Umbilical cord (tissue), 2 donors: ENCODE data around the gene FAT1. TPM values are rescaled to one million over a fixed set of nuclear protein-coding genes. Genes with fewer than 3 reads are reported as not detected.
A peak's percentile ranks its signal among the peaks of the same experiment; 100 is the strongest.

Source experiments
- DNase-seq: peaks from one replicate; pipeline ENCODE4 v3.0.0-alpha.2; 2015; ENCODE audit warnings: low spot score
- total RNA-seq: library from RNA; depleted of rRNA; stranded (reverse); fragments of >200 nt; gene quantifications from one replicate; pipeline ENCODE4 v1.2.3, GENCODE V29; 2014; ENCODE audit warnings: low replicate concordance; ENCODE audit not compliant: insufficient read depth

The FAT1 gene
- total RNA-seq, 1 donor from 2014 or later: 242 TPM

DNA sequence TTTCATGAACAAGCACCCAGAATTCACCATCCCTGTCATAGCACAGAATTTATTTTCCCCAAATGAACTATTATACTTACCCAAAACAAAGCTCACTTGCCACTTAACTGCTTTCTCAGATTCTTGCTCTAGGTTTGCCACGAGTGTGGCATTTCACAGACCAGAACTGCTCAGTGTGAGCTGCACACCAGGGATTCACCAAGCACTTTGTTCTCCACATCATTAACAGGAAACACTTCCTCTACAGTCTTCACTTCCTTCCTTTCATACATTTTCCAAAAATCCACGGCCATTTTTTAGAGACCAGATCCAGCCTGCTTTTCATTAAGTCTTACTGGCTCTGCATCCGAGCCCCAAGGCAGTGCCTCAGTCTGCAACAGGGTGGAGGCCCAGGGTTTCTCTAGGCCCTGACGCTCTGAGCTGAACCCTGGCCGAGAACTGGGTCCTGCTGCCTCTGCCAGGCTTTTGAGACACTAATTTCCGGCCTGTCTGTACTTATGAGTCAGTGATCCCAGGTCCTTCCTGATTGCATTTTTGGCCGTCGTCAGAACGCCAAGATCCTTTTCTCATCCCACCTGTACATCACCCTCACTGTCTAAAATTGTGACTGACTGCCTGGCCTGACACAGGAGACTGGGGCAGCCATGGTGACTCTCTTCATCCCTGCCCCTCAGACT is 100.7 kb downstream of the FAT1 start:
- peak; percentile 29 for DNase-seq

DNA sequence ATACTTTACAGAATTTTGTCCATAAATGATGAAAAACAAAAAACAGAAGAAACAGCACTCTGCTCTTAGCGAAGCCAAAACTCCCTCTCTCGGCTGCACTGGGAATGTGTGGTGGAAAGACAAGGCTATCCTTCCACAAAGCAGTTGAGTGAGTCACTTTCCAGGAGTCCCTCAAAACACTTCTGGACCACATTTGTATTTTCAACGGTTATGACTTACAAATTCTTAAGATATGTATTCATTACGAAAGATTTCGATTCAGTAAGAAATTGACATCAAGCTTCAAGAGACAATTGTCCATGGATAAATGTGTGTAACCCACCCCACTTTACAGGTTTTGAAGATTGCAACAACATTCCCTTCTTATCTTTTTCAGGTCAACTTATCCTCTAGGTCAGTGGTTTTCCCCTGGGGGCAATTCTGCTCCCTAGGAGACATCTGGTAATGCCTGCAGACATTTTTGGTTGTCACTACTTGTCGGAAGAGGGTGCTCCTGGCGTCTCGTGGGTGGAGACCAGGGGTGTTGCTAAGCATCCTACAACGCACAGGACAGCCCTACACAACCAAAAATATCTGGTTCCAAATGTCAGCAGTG is 101.6 kb downstream of the FAT1 start:
- DNase-seq: no peak

GRCh38 chr4:186619088-186619487 is 104.6 kb downstream of the FAT1 start:
- peak; percentile 67 for DNase-seq

GRCh38 chr4:186617921-186618320 is 105.7 kb downstream of the FAT1 start:
- no peak for DNase-seq

- no peak for DNase-seq
These were observed 116.2 kb downstream of the FAT1 start for GRCh38 chr4:186607490-186607889.

DNA sequence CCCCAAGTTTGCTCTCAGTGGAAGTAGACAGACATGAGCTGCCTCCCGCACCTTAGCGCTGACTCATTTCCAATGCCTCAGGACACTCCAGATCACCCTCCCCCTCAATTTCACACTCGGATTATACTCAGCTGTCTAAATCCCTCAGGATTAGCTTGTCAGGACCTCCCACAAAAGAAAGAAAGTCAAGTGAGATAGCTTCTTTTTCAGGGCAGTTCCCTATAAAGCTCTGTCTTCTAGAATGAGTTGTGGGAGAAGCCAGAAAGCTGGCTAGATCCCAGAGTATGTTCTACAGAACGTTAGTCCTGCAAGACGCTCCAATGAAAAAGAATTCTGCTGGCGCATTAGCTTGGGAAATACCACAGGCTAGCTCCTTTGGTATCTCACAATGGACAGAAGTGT is 117.1 kb downstream of the FAT1 start:
- peak; percentile 33 for DNase-seq

GRCh38 chr4:186605261-186605865 is 118.3 kb downstream of the FAT1 start:
- no peak for DNase-seq

DNA sequence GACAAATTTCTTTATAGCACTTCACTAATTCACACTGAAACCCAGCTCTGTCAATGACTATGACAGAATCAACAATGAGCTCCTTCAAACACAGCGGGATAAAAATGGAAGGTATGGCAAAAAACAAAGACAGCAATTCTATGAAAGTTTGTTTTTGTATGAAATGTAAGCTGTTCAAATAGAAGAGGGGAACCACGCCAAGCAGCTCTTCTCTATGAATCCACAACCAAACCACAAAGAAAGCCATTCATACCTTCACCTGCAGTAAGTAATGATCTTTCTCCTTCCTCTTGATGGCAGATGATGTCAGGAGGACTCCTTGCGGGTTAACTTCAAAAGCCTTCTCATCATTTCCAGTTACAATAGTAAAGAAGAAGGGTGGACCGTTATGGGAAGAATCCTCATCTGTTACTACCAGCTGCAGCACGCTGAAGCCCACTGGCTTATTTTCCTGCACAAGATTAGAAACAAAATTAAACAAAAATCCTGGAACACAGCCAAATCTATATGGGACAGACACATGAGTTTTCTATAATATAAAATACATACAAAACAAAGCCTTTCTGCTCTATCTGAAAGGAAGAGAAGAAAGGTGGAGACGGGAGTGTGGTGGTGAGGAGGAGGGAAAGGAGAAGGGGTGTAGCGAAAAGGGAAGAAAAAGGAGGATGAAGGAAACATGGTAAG is 119.4 kb downstream of the FAT1 start:
- DNase-seq: no peak

- no peak for DNase-seq
These were observed 120.7 kb downstream of the FAT1 start for GRCh38 chr4:186602978-186603377.

- no peak for DNase-seq
These were observed 124.2 kb downstream of the FAT1 start for GRCh38 chr4:186599483-186599882.

DNA sequence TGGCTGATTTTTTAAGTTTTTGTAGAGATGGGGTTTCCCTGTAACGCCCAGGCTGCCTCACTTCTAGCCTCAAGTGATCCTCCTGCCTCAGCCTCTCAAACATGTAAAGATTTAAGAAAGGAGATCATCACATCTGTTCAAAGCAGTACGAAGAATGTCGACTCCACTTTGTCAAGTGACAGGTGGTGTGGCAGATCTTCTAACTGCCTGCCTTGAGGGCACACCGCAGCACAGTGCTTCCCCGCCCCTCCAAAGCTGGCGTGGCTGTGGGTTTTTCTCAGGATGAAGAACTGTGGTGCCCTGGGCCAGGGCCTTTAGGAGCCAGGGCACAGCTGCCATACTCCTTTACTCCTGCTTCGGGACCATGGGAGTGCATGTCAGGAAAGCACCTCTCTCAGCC is 125.0 kb downstream of the FAT1 start:
- DNase-seq: no peak

GRCh38 chr4:186596850-186597390 is 126.7 kb downstream of the FAT1 start:
- no peak for DNase-seq

- no peak for DNase-seq
These were observed 127.3 kb downstream of the FAT1 start for GRCh38 chr4:186596346-186596745.

- no peak for DNase-seq
These were observed 130.1 kb downstream of the FAT1 start for GRCh38 chr4:186593587-186593973.

DNA sequence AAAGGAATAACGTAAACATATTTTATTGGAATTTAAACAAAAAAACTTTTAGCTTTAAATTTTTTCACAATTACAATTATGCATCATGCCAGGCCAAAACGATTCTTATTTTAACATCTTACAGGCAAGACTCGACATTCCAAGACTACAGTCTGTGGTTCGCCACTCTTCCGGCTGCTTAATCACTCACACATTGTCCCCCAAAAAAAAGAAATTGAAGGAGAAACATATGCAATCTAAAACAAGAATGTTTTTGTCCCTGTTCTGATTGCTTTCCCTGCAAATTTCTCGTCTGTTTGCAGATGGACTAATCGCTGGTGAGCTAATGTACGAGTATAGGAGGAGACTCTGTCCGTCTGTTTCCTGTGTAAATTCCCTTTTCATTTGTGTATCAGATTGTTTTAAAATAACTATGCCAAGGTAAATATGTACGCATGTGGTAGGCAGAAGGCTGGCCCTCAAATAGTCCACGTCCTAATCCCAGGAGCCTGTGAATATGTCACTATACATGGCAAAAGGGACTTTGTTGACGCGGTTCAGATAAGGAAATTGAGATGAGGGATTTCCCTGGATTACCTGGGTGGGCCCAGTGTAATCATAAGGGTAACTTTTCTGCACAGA is 130.6 kb downstream of the FAT1 start:
- no peak for DNase-seq

DNA sequence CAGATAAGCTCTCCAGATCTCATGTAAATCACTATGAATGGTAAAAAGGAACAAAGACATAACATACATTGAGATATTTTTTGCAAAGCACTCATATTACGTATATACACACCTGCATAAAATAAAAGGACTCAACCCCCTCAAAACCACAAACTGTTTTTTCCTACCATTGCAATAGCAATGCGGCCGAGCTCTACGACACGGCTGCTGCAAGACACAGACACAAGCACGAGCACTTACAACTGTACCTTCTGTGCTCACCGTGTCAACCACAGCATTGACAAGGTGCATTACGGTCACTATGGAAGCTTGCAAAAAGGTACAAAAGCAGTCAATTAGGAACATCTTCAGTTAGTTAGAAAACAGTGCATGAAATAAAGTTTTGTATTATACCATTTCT is 131.2 kb downstream of the FAT1 start:
- DNase-seq: no peak

DNA sequence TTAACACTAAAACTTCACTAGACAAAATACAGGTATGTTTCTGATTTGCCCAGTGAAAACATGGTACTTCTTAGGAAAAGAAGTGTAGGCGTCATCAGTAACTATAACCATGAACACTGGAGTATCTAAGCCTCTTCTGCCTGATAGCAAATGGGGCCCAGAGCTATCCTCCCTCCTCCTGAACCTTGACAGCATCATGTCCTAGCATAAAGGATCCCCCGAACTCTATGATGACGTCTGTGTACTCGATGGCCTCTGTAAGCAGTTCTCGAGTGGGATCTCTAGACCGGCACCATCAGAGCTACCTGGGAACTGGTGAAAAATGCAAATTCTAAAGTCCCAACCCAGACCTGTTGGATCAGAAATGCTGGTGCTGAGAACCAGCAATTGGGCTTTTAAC is 132.0 kb downstream of the FAT1 start:
- DNase-seq: no peak

DNA sequence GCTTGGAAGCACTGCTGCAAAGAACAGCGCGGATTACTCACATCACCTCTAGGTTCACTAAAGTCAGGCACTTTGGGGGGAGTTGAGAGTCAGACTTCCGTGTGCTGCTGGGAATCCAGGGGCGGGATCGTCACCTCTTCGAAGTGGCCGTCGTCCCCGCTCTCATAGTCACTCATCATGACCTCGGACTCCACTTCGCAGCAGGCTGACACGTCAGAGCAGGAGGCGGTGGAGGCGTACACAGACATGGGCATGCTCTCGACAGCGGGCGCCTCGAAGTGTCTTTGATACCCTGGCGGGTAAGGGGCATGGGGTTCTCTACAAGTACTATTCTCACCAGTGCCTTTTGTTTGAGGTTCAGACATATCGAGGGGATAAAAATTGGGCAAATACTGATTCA is 135.2 kb downstream of the FAT1 start:
- no peak for DNase-seq

GRCh38 chr4:186587416-186588018 is 136.1 kb downstream of the FAT1 start:
- DNase-seq: peak; percentile 42

DNA sequence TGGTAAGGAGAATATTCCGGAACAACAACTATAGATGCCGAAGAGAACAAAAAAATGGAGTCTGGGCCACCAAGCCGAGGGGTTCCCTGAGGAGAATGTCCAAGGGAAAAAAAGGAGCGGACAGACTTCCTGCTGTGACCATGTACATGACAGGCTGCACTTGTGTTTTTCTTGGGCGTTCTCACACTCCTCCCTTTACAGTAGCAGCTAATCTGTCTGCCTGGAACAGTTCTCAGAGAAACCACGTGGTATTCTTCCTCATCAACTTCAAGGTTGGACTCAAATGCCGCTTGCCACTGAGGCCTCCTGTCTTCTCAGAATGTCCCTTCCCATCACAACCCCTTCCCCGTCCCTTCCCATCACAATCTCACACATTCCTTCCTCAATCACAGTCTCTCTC is 137.5 kb downstream of the FAT1 start:
- DNase-seq: no peak

DNA sequence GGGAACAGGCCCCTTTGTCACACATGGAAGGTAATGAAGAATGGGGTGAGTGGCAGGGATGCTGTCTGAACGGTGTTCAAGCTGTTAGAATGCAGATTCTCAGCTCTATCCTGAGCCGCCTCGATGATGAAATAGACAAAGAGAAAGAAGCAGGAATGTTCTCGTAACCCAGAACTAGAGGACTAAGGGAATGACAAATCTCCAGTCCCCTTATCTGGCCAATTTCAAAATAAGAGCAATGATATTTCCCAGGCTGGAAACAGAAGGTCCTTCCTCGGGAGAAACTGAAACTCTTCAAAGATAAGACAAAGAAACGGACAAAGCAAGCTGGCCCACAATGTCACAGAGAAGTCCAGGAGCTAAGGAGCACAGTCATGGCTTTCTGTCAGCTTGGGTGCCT is 138.7 kb downstream of the FAT1 start:
- no peak for DNase-seq

DNA sequence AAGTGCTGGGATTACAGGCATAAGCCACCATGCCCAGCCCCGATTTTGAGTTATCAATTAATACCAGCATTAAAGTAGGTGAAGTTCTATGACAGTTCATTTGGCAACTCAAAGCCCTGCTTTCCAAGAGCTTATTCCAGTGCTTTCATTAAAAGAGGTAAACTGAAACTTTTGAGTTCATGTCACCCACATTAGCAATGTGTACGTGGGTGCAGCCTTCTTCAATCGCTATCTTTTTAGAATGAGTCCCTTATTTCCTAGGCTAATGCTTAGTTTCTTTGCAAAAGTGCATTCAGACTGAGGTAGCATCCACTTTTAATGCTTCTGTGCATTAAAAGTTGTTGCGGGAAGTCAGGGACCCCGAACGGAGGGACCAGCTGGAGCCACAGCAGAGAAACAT is 142.2 kb downstream of the FAT1 start:
- no peak for DNase-seq
